ENCODE results near the gene GNA14.

GRCh38 chr9:77598991-77599390 is 49.1 kb downstream of the GNA14 start:
- TF ChIP-seq, protein P1, sequence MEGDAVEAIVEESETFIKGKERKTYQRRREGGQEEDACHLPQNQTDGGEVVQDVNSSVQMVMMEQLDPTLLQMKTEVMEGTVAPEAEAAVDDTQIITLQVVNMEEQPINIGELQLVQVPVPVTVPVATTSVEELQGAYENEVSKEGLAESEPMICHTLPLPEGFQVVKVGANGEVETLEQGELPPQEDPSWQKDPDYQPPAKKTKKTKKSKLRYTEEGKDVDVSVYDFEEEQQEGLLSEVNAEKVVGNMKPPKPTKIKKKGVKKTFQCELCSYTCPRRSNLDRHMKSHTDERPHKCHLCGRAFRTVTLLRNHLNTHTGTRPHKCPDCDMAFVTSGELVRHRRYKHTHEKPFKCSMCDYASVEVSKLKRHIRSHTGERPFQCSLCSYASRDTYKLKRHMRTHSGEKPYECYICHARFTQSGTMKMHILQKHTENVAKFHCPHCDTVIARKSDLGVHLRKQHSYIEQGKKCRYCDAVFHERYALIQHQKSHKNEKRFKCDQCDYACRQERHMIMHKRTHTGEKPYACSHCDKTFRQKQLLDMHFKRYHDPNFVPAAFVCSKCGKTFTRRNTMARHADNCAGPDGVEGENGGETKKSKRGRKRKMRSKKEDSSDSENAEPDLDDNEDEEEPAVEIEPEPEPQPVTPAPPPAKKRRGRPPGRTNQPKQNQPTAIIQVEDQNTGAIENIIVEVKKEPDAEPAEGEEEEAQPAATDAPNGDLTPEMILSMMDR (conservative IDR thresholded peaks at IDR 0.05), result no peak
- TF ChIP-seq ZFX (IDR thresholded peaks at IDR 0.05), result no peak
